GM12878 (cell line): ENCODE data around the gene CBLIF. TPM values are rescaled to one million over a fixed set of nuclear protein-coding genes. Genes with fewer than 3 reads are reported as not detected.

Experiments used
- ATAC-seq: fragments of 200-7000 bp; cut with Tn5 transposase; 3 replicates; pipeline ENCODE4 v1.9.1; 2020; ENCODE audit warnings: mild to moderate bottlenecking, moderate library complexity
- BruUV-seq: library from RNA; stranded (reverse); fragments of 400-500 nt; replicated peaks from 2 replicates; lab custom pipeline; 2021; lab: Mats Ljungman, UMichigan
- CTCF ChIA-PET: fragments of 300-600 bp; sonication (Branson Sonifier 250); formaldehyde crosslinking; extraction: SDS; loops from one replicate; lab custom pipeline; 2021; ENCODE audit warnings: inconsistent platforms; lab: Yijun Ruan, JAX
- POLR2A ChIA-PET: fragments of 350-600 bp; formaldehyde crosslinking; extraction: SDS; loops from one replicate; lab custom pipeline; 2021; ENCODE audit warnings: inconsistent platforms; lab: Charles Lee
- RAD21 ChIA-PET: fragments of 300-600 bp; sonication (Branson Sonifier 250); formaldehyde crosslinking; loops from one replicate; lab custom pipeline; 2023; ENCODE audit warnings: antibody characterized with exemption; ENCODE audit not compliant: unreplicated experiment; lab: Charles Lee
- SMC1A ChIA-PET: fragments of 300-600 bp; sonication (Branson Sonifier 250); formaldehyde crosslinking; loops from one replicate; lab custom pipeline; 2023; ENCODE audit not compliant: unreplicated experiment, uncharacterized antibody; lab: Charles Lee
- DNase-seq: peaks from one replicate; pipeline ENCODE4 v3.0.0-alpha.2; 2011; ENCODE audit warnings: low read depth, low spot score
- FAIRE-seq: peaks from 3 replicates; lab custom pipeline; 2011; peaks lifted over from hg19 to GRCh38; lab: Jason Lieb, UNC
- H2AFZ ChIP-seq: 2 replicates; pipeline ENCODE4 v1.6.0; 2011; ENCODE audit warnings: low read depth, low read length, control low read depth; ENCODE audit not compliant: control insufficient read depth
- H3K27ac ChIP-seq: 2 replicates; pipeline ENCODE4 v1.5.1; 2011; ENCODE audit warnings: control low read depth; ENCODE audit not compliant: control insufficient read depth, insufficient read depth
- H3K27me3 ChIP-seq, 2 experiments: replicated peaks in 1 of 2; 2 replicates each; pipeline versions ENCODE4 v1.6.0 to v1.6.1; 2011; ENCODE audit warnings: low read length in 1 of 2; ENCODE audit not compliant: control insufficient read depth in 2 of 2, insufficient read depth in 2 of 2
- H3K36me3 ChIP-seq, 2 experiments: 2 replicates each; pipeline ENCODE4 v1.5.1; 2011; ENCODE audit warnings: low read length in 1 of 2; ENCODE audit not compliant: control insufficient read depth in 2 of 2, insufficient read depth in 2 of 2
- H3K4me1 ChIP-seq: 2 replicates; pipeline ENCODE4 v1.6.1; 2011; ENCODE audit warnings: mild to moderate bottlenecking, low read length, moderate library complexity, mixed read lengths; ENCODE audit not compliant: control insufficient read depth, insufficient read depth
- H3K4me2 ChIP-seq: 2 replicates; pipeline ENCODE4 v1.6.0; 2011; ENCODE audit warnings: control low read depth; ENCODE audit not compliant: control insufficient read depth, insufficient read depth
- H3K4me3 ChIP-seq: fragments of 200-600 bp; sonication (generic); 2 replicates; pipeline ENCODE4 v1.5.1; 2016
- H3K79me2 ChIP-seq: 2 replicates; pipeline ENCODE4 v1.6.0; 2011; ENCODE audit warnings: low read length; ENCODE audit not compliant: control insufficient read depth, insufficient read depth
- H3K9ac ChIP-seq: 2 replicates; pipeline ENCODE4 v1.8.0; 2011; ENCODE audit warnings: low read length, control low read depth, mixed read lengths; ENCODE audit not compliant: control insufficient read depth, insufficient read depth
- H3K9me3 ChIP-seq: replicated peaks from 3 replicates; pipeline ENCODE4 v1.5.1; 2011; ENCODE audit warnings: mild to moderate bottlenecking, low read length; ENCODE audit not compliant: control insufficient read depth, insufficient read depth
- H4K20me1 ChIP-seq: 2 replicates; pipeline ENCODE4 v1.6.0; 2011; ENCODE audit not compliant: control insufficient read depth, insufficient read depth
- BACH1 ChIP-seq: fragments of 450-650 bp; IDR thresholded peaks from 2 replicates; pipeline ENCODE4 v1.6.1; 2017; ENCODE audit warnings: mild to moderate bottlenecking, borderline replicate concordance
- CBFB ChIP-seq: IDR thresholded peaks from 2 replicates; pipeline ENCODE4 v1.6.1; 2016; ENCODE audit warnings: antibody characterized with exemption, low read depth
- CREM ChIP-seq: IDR thresholded peaks from 2 replicates; pipeline ENCODE4 v1.6.1; 2014; ENCODE audit warnings: antibody characterized with exemption, low read depth
- CUX1 ChIP-seq: IDR thresholded peaks from 2 replicates; pipeline ENCODE4 v1.6.1; 2012; ENCODE audit warnings: improper control_type of control experiment, low read depth, low read length; ENCODE audit not compliant: insufficient replicate concordance
- E4F1 ChIP-seq: fragments of 450-650 bp; IDR thresholded peaks from 2 replicates; pipeline ENCODE4 v1.6.1; 2018; ENCODE audit warnings: borderline replicate concordance, mild to moderate bottlenecking; ENCODE audit not compliant: partially characterized antibody
- FOS ChIP-seq: IDR thresholded peaks from 3 replicates; pipeline ENCODE4 v1.6.1; 2011; ENCODE audit warnings: borderline replicate concordance; ENCODE audit not compliant: insufficient read length; ENCODE audit errors: extremely low read depth
- GABPA ChIP-seq: IDR thresholded peaks from 2 replicates; pipeline ENCODE4 v1.6.1; 2014; ENCODE audit warnings: antibody characterized with exemption, low read depth, mild to moderate bottlenecking, inconsistent platforms
- IKZF1 ChIP-seq: fragments of 450-650 bp; conservative IDR thresholded peaks from 2 replicates; pipeline ENCODE4 v1.6.1; 2017; ENCODE audit warnings: antibody characterized with exemption, mild to moderate bottlenecking
- IKZF2 ChIP-seq, 2 experiments: fragments of 450-650 bp; IDR thresholded peaks; 2 replicates each; pipeline ENCODE4 v1.6.1; 2017; ENCODE audit warnings: mild to moderate bottlenecking in 2 of 2, moderate library complexity in 2 of 2
- IRF4 ChIP-seq: IDR thresholded peaks from 2 replicates; pipeline ENCODE4 v1.6.1; 2011; ENCODE audit warnings: low read depth, low read length
- IRF5 ChIP-seq: fragments of 450-650 bp; IDR thresholded peaks from 2 replicates; pipeline ENCODE4 v1.6.1; 2017; ENCODE audit warnings: borderline replicate concordance
- LARP7 ChIP-seq: fragments of 450-650 bp; IDR thresholded peaks from 2 replicates; pipeline ENCODE4 v1.6.1; 2017; ENCODE audit warnings: mild to moderate bottlenecking
- MYB ChIP-seq: fragments of 150-350 bp; IDR thresholded peaks from 2 replicates; pipeline ENCODE4 v1.6.1; 2014; ENCODE audit warnings: mild to moderate bottlenecking, low read depth, low read length, borderline replicate concordance
- POU2F2 ChIP-seq: IDR thresholded peaks from 3 replicates; pipeline ENCODE4 v1.6.1; 2011; ENCODE audit warnings: low read depth, mild to moderate bottlenecking, low read length, borderline replicate concordance
- TARDBP ChIP-seq: IDR thresholded peaks from 2 replicates; pipeline ENCODE4 v1.6.1; 2016; ENCODE audit warnings: borderline replicate concordance
- USF1 ChIP-seq: IDR thresholded peaks from 2 replicates; pipeline ENCODE4 v1.6.1; 2011; ENCODE audit warnings: borderline replicate concordance, low read depth, mild to moderate bottlenecking, moderate library complexity, mixed read lengths, low read length; ENCODE audit not compliant: insufficient read depth; ENCODE audit errors: extremely low read length
- ZNF24 ChIP-seq: fragments of 450-650 bp; IDR thresholded peaks from 2 replicates; pipeline ENCODE4 v1.6.1; 2017; ENCODE audit warnings: antibody characterized with exemption, mild to moderate bottlenecking
- WGBS: methylation state at CpG from one replicate; pipeline ENCODE4 v1.1.6; 2016; ENCODE audit warnings: low lambda C conversion rate; ENCODE audit not compliant: insufficient replicate concordance, insufficient coverage; ENCODE audit errors: missing lambda C conversion rate; 5-methylcytosine and 5-hydroxymethylcytosine counted together
- in situ Hi-C: fragments of 300-500 bp; cut with MboI; formaldehyde crosslinking; loops from 9 replicates; pipeline ENCODE4 v1.14.3; 2018; ENCODE audit warnings: mixed read lengths
- intact Hi-C: fragments of 100-400 bp; cut with micrococcal nuclease; formaldehyde crosslinking; loops from one replicate; pipeline ENCODE4 v1.14.2; 2022; ENCODE audit not compliant: unreplicated experiment
- polyA plus RNA-seq, 11 experiments: library from polyadenylated mRNA; depleted of rRNA in 4 of 11; unstranded in 6 of 11; stranded (reverse) in 5 of 11; fragments of >200 nt; fragmentation: Nextera tagmentation in 4 of 11; fragmentation: Illumina TruSeq in 1 of 11; extraction: Ambion mirVana in 4 of 11; extraction: Trizol in 1 of 11; gene quantifications; 1 replicate in 1 of 11; 2 replicates in 10 of 11; pipeline versions ENCODE4 v1.2.1 to v1.2.3, GENCODE V29; 2011 to 2016; ENCODE audit warnings: inconsistent platforms in 2 of 11, missing spikeins in 2 of 11, low read depth in 1 of 11
- total RNA-seq, 4 experiments: library from RNA; depleted of rRNA in 3 of 4; stranded (reverse); fragments of >200 nt in 3 of 4; fragmentation: Illumina TruSeq in 1 of 4; extraction: Trizol in 1 of 4; gene quantifications; 2 replicates each; pipeline versions ENCODE4 v1.2.1 to v1.2.3, GENCODE V29; 2013 to 2021

CBLIF gene
- total and polyA plus RNA-seq, 10 of the 15 experiments (the other 5 are each of a cell fraction or from before 2014, with no cell fraction given): not detected

GRCh38 chr11:59787255-59787588 lies 58.1 kb downstream of the CBLIF start:
- H3K79me2 ChIP-seq: no peaks in the 10 kb centered on the region
- intact Hi-C loops (no loop called here), in situ Hi-C loops (no loop called here)
- SMC1A ChIA-PET: interaction anchor here (1.1 kb wide), 1 partner anchor 9 kb away, joined by 3 read pairs; no protein-coding TSS in a partner anchor
- peaks cover 2% of the 10 kb centered on the region; the same call in 2 of the 3 replicates for H3K9me3 ChIP-seq
- H3K4me2 ChIP-seq: no peak overlapping the region
- H3K9ac ChIP-seq: no peak overlapping the region
- CTCF ChIA-PET: no interaction called here
- FAIRE-seq (no peak), DNase-seq (no peak), ATAC-seq (no peak)
- H4K20me1 ChIP-seq: no peaks in the 10 kb centered on the region
- RAD21 ChIA-PET: no interaction called here
- H3K36me3 ChIP-seq: no peaks in the 10 kb centered on the region
- BruUV-seq: no TSS peak
- no peak overlapping the region for H3K4me3 ChIP-seq
- no peak overlapping the region for H2AFZ ChIP-seq
- H3K27ac ChIP-seq: no peak overlapping the region
- no peaks in the 10 kb centered on the region for H3K4me1 ChIP-seq
- no peaks in the 10 kb centered on the region for H3K27me3 ChIP-seq
- POLR2A ChIA-PET: no interaction called here
- 28% methylated on average over 4 of the region's 4 CpGs for WGBS
- TF ChIP-seq CUX1: no peak
- TF ChIP-seq BACH1: no peak
- TF ChIP-seq ZNF24: no peak
- no peak for TF ChIP-seq GABPA
- TF ChIP-seq CREM: no peak
- no peak for TF ChIP-seq CBFB
- no peak for TF ChIP-seq IKZF2 (IDR thresholded peaks at IDR 0.05)
- TF ChIP-seq FOS: no peak
- TF ChIP-seq LARP7: no peak
- no peak for TF ChIP-seq IRF4
- TF ChIP-seq IKZF1: no peak
- no peak for TF ChIP-seq POU2F2
- no peak for TF ChIP-seq TARDBP
- TF ChIP-seq MYB: no peak
- no peak for TF ChIP-seq E4F1
- no peak for TF ChIP-seq IRF5
- no peak for TF ChIP-seq USF1
